ENCODE data around the gene KIAA0513. TPM values are rescaled to one million over a fixed set of nuclear protein-coding genes. Genes with fewer than 3 reads are reported as not detected.

The KIAA0513 gene
- total and polyA plus RNA-seq, 10 of the 15 experiments (the other 5 are each of a cell fraction or from before 2014, with no cell fraction given) = 0.14 to 5.8 (median 2.0) TPM

GRCh38 chr16:85025781-85026653 lies 1.6 kb upstream of the KIAA0513 start (continued):
- TF ChIP-seq, protein P1, sequence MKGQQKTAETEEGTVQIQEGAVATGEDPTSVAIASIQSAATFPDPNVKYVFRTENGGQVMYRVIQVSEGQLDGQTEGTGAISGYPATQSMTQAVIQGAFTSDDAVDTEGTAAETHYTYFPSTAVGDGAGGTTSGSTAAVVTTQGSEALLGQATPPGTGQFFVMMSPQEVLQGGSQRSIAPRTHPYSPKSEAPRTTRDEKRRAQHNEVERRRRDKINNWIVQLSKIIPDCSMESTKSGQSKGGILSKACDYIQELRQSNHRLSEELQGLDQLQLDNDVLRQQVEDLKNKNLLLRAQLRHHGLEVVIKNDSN (IDR thresholded peaks at IDR 0.05; ENCODE audit: borderline replicate concordance, extremely low read length, insufficient read depth, low read depth, low read length) = no peak
- TF ChIP-seq, protein P2, sequence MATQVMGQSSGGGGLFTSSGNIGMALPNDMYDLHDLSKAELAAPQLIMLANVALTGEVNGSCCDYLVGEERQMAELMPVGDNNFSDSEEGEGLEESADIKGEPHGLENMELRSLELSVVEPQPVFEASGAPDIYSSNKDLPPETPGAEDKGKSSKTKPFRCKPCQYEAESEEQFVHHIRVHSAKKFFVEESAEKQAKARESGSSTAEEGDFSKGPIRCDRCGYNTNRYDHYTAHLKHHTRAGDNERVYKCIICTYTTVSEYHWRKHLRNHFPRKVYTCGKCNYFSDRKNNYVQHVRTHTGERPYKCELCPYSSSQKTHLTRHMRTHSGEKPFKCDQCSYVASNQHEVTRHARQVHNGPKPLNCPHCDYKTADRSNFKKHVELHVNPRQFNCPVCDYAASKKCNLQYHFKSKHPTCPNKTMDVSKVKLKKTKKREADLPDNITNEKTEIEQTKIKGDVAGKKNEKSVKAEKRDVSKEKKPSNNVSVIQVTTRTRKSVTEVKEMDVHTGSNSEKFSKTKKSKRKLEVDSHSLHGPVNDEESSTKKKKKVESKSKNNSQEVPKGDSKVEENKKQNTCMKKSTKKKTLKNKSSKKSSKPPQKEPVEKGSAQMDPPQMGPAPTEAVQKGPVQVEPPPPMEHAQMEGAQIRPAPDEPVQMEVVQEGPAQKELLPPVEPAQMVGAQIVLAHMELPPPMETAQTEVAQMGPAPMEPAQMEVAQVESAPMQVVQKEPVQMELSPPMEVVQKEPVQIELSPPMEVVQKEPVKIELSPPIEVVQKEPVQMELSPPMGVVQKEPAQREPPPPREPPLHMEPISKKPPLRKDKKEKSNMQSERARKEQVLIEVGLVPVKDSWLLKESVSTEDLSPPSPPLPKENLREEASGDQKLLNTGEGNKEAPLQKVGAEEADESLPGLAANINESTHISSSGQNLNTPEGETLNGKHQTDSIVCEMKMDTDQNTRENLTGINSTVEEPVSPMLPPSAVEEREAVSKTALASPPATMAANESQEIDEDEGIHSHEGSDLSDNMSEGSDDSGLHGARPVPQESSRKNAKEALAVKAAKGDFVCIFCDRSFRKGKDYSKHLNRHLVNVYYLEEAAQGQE (IDR thresholded peaks at IDR 0.05; ENCODE audit: low read depth, low read length) = no peak
- TF ChIP-seq IRF3 (IDR thresholded peaks at IDR 0.05) = no peak
- no peak for TF ChIP-seq CBX5 (IDR thresholded peaks at IDR 0.05; ENCODE audit: low read depth)
- no peak for TF ChIP-seq MEF2A (IDR thresholded peaks at IDR 0.05; ENCODE audit: insufficient read depth, low read depth, low read length)
- no peak for TF ChIP-seq RBBP5 (conservative IDR thresholded peaks at IDR 0.05)
- no peak for TF ChIP-seq NBN (IDR thresholded peaks at IDR 0.05)
- TF ChIP-seq SUPT20H (IDR thresholded peaks at IDR 0.05; ENCODE audit: borderline replicate concordance, control insufficient read depth, low read depth, low read length) = no peak

Measured in GM12878 (cell line).